M059J (cell line): ENCODE data around the gene PCF11. TPM values are rescaled to one million over a fixed set of nuclear protein-coding genes. Genes with fewer than 3 reads are reported as not detected.
A peak's percentile ranks its signal among the peaks of the same experiment; 100 is the strongest.

Experiments
- DNase-seq: peaks from one replicate; pipeline ENCODE4 v3.0.0-alpha.2; 2012; ENCODE audit warnings: low read depth
- total RNA-seq: library from RNA; depleted of rRNA; stranded (reverse); fragments of >200 nt; shearing (Covaris generic); gene quantifications from 2 replicates; pipeline ENCODE4 v1.2.3, GENCODE V29; 2014

The PCF11 gene
- total RNA-seq, 1 experiment from 2014 or later = 16.5 TPM

DNA sequence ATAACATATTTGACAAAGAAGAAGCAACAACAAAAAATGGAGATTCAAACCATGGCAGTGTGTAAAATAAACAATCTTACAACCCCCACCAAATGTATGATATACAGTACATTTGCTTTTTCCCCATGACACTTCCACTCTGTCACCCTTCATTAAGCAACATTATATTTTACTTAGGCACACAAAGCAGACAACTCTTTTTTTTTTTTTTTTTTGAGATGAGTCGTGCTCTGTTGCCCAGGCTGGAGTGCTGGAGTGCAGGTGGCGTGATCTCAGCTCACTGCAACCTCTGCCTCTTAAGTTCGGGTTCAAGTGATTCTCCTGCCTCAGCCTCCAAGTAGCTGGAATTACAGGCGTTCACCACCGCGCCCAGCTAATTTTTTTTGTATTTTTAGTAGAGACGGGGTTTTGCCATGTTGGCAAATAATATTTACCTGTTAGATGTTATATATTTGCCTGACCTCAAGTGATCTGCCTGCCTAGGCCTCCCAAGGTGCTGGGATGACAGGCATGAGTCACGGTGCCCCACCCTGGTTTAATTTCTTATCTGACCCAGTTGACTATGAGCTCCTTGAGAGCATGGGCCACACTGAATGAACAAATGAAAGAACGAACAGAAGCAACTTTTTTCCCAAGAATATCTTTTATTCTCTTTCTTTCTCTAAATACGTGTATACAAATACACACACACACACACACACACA is 5.5 kb upstream of the PCF11 start:
- DNase-seq = peak; percentile 18

- DNase-seq = no peak
Observed at GRCh38 chr11:83152264-83152663, 4.7 kb upstream of the PCF11 start.

DNA sequence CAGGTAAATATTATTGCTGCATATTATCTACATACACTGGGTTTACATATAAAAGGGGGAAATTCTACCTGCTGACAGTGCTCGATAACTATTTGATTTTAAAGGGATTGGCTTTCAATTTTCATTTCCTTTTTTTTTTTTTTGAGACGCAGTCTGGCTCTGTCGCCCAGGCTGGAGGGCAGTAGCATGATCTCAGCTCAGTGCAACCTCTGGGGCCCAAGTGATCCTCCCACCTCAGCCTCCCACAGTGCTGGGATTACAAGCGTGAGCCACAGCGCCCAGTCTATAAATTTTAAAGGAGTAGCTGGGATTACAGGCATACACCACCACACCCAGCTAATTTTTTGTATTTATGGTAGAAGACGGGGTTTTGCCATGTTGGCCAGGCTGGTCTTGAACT is 3.2 kb upstream of the PCF11 start:
- DNase-seq = no peak

GRCh38 chr11:83156144-83156995 is 561 bp upstream of the PCF11 start:
- peak; percentile 100 for DNase-seq

- DNase-seq = peak; percentile 52
Observed at GRCh38 chr11:83157594-83158356, 844 bp downstream of the PCF11 start.

DNA sequence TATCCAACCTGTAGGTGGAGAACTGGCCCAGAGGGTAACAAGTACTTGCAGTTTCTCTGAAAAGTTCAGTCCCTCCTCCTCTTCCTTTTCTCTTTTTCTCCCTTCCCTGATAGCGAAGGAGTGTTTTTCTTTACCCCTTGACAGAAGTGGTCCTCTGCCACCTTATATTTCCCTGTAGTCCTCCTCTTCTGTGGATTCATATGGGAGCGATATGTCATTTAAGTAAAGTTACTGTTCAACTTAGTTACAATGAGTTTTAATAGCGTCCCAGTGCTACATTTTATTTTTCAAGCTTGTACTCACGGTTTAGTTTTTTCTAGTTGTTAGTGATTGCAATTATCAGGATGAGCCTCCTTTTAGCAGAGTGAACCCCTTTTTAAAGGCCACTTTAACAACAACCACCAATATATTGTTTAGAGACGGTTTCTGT is 1.4 kb downstream of the PCF11 start:
- no peak for DNase-seq

GRCh38 chr11:83158965-83159901 is 2.3 kb downstream of the PCF11 start:
- DNase-seq = peak; percentile 7

DNA sequence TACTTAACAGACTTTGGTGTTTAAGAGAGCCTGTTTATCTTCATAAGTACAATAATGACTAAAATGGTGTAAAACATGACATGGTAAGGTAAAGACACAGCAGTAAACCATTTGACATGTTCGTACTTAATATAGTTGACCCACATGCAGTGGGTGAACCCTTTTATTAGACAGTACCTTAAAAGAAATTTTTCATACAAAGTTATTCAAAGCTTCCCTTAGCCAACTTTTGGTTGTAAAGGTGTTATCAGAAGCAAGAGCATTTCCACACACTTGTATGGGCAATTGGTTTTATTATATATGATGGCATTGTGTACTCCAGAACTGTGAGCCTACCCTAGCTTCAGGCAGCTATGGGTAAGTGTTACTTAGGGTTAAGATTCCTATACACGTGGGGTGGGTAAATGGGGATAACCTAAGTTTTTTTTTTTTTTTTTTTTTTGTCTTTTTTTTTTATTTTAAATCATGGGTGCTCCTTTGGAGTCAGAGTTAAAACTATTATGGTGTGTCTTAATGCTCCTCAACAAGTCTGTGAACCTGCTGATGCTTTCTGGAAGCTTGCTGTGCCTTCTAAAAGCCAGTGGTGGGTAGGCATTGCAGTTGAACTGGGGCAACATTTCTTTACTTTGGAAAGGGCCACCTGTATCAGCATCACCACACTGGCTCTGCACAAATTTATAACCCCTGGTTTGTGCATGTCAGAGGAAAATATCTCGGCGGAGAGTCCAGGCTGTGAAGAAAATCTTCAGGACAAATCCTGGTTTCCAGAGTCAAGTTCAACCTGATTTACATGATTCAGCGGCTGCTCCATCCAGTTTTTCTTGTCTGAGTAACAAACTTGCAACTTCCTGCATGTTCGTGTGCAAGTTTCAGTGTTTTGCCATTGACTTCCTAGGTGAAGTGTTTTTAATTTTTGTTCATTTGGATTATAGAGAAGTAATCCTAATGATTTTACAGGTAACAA is 3.3 kb downstream of the PCF11 start:
- peak; percentile 21 for DNase-seq

- no peak for DNase-seq
Observed at GRCh38 chr11:83161610-83162199, 4.8 kb downstream of the PCF11 start.

DNA sequence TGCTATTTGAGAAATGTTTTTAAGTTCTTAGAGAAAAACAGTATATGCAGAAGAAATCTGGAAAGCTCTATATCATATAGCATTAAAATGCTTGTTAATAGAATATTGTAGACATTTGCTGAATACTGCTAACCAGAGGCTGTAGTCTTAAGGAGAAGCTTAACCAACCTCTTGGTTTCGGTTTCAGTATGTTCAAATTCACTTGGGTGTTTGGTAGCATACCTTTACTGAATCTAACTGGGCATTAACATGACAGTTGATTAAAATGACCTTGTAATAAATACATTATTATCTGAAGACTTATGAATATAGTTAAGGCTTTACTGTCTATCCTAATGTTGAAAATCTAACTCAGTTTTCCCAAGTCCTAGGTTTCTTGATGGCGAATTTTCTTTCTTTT is 5.4 kb downstream of the PCF11 start:
- peak; percentile 31 for DNase-seq

- no peak for DNase-seq
Observed at GRCh38 chr11:83166193-83166866, 9.4 kb downstream of the PCF11 start.

- DNase-seq = no peak
Observed at GRCh38 chr11:83168756-83169155, 11.8 kb downstream of the PCF11 start.

DNA sequence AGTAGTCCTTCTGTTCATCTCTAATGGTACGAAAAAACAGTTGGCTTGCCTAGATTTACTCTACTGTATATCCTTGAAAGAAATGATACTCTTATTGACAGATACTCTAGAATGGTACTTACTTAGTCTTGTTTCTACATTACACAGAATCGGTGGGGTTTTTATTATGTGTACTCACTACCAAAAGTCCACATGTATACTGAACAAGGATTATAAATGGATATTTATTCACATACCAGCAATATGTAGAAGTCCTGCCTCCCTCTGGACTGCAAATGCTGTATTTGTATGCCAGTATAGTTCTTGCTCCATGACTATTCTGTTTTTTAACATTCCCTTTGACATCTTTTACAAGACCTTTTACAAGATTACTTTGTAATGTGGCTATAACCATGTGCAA is 13.9 kb downstream of the PCF11 start:
- DNase-seq = no peak

DNA sequence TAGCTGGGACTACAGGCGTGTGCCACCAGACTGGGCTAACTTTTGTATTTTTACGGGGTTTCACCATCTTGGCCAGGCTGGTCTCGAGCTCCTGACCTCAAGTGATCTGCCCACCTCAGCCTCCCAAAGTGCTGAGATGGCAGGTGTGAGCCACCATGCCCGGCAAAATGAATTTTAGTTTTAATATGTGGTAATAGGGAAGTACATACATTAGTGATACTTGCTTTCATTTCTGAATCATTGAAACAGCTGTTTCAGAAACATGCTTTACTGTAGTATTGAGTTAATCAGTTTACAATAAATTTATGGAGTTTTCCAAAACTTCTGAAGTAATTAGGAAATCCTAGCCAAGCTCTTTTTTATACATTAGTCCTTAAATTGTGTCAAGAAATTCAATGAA is 15.6 kb downstream of the PCF11 start:
- DNase-seq = no peak

DNA sequence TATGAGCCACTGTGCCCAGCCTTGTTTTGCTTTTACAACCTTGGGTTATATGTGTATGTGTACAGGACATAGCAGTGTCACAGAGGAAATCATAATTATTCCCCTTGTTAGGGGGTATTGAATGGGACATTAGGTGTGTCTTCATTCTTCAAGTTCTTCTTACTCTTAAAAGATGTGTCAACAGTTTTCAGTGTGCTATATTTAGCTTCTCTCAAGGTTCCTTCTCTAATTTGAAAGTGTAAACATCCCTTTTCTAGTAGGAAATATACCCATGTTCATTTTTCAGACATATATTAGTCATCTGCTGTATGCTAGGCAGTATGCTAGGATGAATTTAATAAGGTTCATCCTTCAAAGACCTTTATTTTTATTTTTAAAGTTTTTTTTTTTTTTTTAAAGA is 17.1 kb downstream of the PCF11 start:
- no peak for DNase-seq

DNA sequence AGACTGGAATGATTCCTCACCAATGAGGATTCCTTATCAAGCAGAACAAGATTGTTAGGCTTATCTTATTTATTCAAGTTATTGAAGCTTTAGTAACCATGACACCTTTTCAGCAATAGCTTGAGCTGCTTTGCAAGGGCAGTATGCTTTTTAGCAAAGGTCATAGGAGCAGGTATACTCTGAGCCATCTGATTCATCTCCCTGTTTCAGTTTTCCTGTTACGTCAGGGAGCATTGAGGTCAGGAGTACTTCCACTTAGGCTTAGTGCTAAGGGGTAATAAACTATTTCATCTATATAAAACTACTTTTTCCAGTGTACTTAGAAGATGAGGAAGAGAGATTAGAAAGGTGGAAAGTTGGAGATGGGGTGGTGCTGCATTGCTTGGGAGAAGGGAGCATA is 18.9 kb downstream of the PCF11 start:
- DNase-seq = no peak

DNA sequence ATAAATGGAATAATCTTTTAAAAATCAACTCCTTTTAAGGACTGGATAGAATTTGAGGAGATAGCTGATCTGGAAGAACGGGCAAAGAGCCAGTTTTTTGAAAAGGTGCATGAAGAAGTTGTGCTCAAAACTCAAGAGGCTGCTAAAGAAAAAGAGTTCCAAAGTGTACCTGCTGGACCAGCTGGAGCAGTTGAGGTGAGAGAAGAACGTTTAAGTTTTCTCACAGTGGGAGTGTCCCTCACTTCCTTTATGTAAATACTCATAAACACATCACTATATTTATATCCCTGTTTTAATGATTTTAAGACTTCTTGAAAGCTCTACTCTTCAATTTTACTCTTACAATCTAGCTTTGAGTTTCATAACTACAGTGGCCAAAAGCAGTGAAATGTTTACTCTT is 24.9 kb downstream of the PCF11 start:
- DNase-seq = no peak

GRCh38 chr11:83185767-83186166 is 28.8 kb downstream of the PCF11 start:
- DNase-seq = no peak

DNA sequence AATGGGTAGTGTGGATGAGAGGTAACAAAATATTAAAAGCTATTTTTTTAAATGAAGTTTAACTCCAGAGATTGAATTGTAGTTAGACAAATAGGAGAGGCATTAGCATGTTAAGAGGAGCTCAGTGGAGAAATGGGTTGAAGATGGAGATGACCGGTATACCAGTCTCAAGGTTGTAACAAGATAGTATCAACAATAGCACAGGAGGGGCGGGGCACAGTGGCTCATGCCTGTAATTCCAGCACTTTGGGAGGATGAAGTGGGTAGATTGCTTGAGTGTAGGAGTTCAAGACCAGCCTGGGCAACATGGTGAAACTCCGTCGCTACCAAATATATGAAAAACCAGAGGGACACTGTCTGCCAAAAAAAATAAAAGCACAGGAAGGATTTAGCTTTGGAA is 30.5 kb downstream of the PCF11 start:
- DNase-seq = no peak
